Hindlimb muscle (tissue), 1 donor: ENCODE measurements around the gene ARRDC3. TPM values are rescaled to one million over a fixed set of nuclear protein-coding genes. Genes with fewer than 3 reads are reported as not detected.

ENCODE experiments used
- DNase-seq: peaks from one replicate; pipeline ENCODE4 v3.0.0-alpha.2; 2013
- polyA plus RNA-seq: library from polyadenylated mRNA; unstranded; fragments of 120-200 nt; gene quantifications from one replicate; pipeline ENCODE4 v1.2.1, GENCODE V29; 2013; ENCODE audit not compliant: insufficient read length

ARRDC3 gene
- polyA plus RNA-seq, 1 donor, result 53.0 TPM

DNA sequence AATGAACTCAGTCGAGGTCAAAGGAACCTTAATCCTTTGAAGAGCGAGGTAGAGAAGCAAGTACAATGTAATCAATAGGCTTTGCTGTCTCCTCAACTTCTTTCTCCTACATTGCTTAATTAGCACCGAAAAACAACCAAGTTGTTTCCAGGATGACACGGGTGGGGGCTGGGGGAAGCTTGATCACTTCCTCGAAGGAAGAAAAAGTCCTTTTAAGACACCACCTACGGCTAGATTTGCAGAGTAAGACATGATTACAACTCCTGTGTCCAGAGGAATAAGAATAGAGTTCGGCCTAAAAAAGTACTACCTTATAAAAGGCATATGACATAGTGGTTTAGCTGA, 811 bp upstream of the ARRDC3 start:
- DNase-seq, result peak; percentile 47

- DNase-seq, result peak; percentile 54
Measured at GRCh38 chr5:91382530-91383026, 539 bp downstream of the ARRDC3 start.

DNA sequence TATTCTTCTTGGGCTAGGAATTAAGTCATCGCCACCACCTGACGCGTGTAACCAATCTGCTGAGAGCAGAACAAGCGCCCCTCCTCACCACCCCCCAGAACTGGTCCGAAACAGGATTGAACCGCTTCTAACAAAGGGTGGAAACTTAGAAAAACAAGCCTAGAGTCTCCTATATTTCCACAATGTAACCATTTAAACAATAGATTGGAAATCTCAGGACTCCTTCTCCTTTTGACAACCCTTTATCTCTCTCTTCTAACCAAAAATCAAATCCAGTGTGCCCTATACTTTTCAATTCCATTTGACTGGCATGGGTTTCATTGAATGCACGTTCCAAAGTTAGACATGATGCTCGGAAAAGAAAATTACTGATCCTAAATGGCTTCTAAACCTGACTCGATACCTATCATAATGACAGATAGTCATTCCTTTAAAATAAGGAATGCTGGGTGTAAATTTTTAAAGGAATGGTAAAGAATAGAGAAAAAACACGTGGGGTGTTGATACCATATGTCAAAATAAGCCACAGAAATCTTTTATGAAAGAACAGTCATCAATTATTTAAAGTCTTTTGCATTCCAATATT, 1.2 kb downstream of the ARRDC3 start:
- peak; percentile 93 for DNase-seq

DNA sequence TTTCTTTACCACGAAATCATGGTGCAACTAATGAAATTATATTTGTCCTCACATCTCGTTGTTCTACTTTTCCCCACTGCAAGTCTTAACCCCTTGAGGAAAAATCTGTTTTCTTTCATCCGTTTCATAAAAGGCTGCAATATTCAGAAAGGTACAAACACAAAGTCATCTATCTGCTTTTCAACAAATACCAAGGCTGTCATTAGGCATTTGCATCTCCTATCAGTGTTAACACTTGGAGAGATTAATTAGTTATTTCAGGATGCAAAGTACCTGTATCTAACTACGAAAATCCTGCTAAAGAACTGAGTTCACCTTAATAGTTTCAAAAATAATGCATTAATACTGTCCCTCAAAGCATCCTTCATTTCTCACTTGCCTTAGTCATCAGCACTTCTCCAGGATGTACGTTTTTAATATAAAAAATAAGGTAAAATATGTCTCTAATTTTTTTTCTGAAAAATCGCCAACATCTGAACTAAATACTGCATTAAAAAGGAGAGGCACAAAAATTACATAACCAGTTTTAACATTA, 1.8 kb downstream of the ARRDC3 start:
- DNase-seq, result no peak

- peak; percentile 98 for DNase-seq
Measured at GRCh38 chr5:91380491-91381238, 2.5 kb downstream of the ARRDC3 start.

DNA sequence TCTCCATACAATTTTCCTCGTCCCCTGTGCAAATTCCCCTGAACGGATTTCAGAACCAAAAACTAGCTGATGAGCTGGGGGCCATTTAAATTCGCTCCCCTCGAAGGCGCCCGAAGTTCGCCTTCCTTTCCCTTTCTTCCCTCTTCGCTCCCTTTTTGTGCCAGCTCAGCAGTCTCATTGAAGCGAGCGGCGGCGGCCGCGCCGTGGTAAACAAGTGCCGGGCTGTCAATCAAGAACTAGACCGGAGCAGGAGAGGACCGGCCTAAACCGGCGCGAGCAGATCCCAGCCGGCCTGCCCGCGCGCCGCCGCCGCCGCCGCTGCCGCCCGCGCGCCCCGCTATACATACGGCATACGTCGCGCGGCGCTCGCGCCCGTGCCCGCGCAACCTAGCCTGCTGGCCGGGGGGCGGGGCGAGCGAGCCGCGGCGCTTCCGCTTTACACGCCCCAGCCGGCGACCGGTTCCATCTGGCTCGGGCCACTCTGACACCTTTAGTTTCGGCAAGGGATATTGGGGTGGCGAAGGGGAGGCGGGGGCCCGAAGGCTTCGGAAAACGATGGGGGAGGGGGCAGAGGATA, 3.1 kb downstream of the ARRDC3 start:
- peak; percentile 96 for DNase-seq

DNA sequence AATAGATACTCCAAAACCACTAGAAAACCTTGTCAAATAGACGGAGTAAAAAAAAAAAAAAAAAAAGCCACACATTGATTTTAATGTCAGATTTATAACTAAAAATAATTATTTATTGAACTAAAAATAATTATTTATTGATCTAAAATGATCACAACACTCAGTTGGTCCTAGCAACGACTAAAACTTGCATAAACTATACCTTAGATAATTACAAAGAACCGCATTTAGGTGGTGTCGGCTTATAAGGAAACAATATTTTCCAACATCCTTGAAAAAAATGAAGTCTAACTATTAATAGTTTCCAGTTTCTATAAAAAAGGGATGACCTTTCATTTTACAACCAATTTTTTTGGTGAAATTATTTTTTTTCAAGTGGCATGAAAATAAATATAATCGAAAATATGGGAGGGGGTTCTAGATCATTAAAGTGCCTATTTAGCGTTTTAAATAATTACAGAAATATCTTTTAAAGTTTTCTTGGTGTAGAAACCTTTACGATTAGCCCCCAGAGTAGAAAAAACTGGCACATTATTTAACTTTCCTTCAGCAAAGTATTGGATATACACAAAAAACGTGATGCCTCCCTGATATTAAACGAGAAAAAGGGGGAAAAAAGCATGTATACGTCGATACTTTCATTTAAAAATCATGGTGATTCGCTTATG, 3.7 kb downstream of the ARRDC3 start:
- no peak for DNase-seq

DNA sequence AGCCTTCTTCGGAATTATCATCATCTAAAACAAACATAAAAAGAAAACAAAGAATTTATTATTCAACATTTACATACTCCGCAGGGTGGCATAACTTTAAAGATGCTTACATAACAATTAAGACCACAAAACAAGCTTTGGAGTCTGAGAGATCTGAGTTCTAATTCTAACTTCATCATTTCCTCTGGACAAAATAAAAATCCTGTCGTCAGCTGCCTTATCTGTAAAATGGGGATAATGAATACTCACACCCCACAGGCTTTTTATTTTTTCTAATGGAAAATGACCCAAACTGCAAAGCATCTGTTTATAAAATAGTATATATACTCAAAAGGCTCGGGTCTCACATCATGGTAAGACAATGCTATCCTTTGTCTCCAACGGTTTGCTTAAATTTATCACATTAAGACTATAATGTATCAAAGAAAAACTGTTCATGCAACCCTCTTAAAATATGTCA, 4.3 kb downstream of the ARRDC3 start:
- no peak for DNase-seq

DNA sequence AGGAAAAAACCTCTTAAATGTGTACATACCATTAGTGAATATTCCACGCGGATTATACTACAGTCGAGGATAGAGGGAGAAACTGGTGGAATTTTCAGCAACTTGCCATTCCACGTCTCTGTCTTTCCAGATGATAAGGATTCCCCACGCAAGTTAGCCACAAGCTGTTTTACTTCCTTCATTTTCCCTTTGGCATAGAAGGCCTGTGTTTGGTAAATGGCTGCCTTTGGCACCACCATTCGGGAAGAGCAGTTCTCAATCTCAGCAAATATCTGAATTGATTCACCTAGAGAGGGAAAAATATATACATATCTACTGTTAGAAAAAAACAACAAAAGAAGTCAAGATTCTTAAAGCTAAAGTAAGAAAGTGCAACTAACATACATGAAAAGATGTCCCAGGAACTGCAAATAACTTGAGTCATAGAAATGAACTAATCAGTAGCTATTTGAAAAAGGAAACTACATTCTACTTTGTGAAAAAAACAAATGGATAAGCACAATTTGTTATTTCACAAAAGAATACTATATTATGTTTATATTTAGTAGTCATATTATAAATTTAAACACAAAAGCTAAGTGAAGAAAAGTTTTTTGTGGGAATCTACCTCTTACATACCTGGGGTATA, 8.1 kb downstream of the ARRDC3 start:
- DNase-seq, result no peak

DNA sequence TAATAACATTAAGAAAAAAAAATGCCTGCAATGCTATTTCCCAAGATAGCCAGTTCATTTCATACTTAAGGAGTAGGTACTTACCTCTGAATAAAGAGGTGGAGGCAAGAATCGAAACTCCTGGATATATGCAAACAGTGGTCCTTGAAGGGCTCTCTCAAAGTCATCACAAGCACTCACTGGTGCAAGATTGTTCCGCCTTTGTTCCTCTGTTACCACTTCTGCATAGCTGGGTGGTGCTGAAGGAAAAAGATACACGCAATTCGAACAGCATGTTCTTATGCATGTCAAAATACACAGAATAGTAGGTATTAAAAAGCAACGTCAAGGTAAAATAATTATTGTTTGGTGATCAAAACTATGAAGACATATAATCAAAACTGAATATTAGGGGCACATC, 9.5 kb downstream of the ARRDC3 start:
- DNase-seq, result no peak

- no peak for DNase-seq
Measured at GRCh38 chr5:91373006-91373405, 10.1 kb downstream of the ARRDC3 start.

DNA sequence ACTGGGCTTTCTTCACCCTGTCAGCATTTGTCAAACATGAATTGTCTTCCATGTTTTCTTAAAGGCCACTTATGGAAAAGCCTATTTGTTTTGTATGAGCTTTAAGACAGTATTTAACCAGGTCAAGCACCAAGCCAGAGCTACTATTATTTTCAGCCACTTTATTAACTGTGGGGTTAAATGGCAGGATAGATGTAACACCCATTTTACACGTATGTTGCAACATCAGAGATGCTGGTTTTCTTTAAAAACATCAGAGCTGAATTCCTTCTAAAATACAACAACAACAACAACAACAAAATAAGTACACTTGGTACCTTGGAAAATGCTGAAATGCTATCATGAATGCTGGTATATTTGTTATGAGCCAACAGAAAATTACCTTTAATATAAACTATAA, 13.6 kb downstream of the ARRDC3 start:
- DNase-seq, result no peak

- DNase-seq, result no peak
Measured at GRCh38 chr5:91367908-91368648, 15.0 kb downstream of the ARRDC3 start.

- no peak for DNase-seq
Measured at GRCh38 chr5:91367344-91367743, 15.8 kb downstream of the ARRDC3 start.

DNA sequence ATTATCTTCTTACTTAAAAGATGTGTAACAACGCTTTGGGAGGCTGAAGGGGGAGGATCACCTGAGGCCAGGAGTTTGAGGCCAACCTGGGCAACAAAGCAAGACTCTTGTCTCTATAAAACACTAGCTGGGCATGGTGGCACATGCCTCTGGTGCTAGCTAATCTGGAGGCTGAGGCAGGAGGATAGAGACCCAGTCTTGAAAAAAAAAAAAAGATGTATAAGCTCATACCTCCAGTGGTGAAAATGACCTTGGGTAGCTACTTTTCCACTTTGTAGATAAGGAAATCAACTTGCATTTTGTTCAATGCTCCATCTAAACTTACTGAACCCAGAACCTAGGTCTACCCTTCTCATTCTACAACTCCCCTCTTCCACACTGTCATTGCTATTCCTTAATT, 16.6 kb downstream of the ARRDC3 start:
- no peak for DNase-seq

DNA sequence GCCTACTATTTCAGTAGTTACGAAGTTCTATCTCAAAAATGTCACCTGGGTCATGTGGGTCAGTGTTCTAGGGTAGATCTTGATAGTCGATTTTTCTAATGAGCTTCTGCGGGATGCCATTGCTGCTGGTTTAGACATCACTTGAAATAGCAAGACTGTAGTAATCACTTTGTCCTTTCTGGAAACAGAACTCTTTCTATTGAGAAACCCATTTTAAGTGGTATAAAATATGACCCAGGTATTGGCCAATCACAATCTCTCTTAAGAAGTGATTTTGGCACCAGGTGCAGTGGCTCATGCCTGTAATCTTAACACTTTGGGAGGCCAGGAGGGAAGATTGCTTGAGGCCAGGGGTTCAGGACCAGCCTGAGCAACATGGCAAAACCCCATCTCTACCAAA, 17.6 kb downstream of the ARRDC3 start:
- DNase-seq, result no peak

DNA sequence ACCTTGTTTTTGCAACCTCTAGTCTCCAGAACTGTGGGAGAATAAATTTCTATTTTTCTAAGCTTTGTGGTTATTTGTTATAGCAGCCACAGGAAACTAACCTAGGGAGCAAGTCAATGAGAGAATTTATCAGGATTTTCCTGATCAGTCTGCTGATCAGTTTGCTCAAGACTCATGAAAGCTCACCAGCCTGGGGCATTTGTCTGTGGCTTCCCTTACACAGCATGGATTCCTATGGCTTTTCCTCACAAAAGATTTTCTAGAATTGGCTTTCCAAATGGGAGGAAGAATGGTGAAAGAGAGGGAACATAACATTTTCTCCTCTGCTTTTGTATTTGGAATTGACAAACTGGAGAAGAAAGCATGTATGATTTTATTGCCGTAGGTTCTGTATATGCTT, 20.2 kb downstream of the ARRDC3 start:
- no peak for DNase-seq

- DNase-seq, result no peak
Measured at GRCh38 chr5:91361790-91362189, 21.3 kb downstream of the ARRDC3 start.

- no peak for DNase-seq
Measured at GRCh38 chr5:91361055-91361701, 21.9 kb downstream of the ARRDC3 start.

- DNase-seq, result no peak
Measured at GRCh38 chr5:91359962-91360609, 23.0 kb downstream of the ARRDC3 start.

DNA sequence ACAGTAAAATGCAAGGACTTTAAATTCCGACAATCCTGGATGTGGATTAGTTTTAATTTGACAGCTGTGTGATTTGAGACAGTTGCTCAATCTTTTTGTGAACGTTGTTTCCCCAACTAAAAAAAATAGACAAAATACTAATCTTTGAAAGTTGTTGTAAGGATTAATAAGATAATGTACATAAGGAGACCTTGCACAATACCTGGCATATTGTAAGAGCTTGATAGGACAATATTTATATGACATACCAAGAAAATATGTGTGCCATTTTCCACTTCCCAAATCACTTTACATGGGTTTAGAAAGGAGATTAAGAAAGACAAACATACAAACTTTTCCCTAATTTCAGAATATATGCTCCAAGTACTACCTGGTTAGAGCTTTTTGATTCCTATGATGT, 25.3 kb downstream of the ARRDC3 start:
- no peak for DNase-seq
